Measurements from ENCODE around the gene BICRAL. TPM values are rescaled to one million over a fixed set of nuclear protein-coding genes. Genes with fewer than 3 reads are reported as not detected.
"Not testable (repeated sequence)": the region's sequence is repeated elsewhere in the genome, so short reads cannot be mapped to it uniquely, and the experiment has no call there.

The BICRAL gene
- polyA plus RNA-seq, 1 donor = 10.9 TPM

GRCh38 chr6:42790549-42791181, 8.8 kb downstream of the BICRAL start:
- DNase-seq (ENCODE audit: low read depth) = no peak

- no peak for DNase-seq (ENCODE audit: low read depth)
Observed at GRCh38 chr6:42791706-42792320, 10.0 kb downstream of the BICRAL start.

- no peak for DNase-seq (ENCODE audit: low read depth)
Observed at GRCh38 chr6:42795651-42796050, 13.8 kb downstream of the BICRAL start.

GRCh38 chr6:42796171-42796570, 14.3 kb downstream of the BICRAL start:
- no peak for DNase-seq (ENCODE audit: low read depth)

- DNase-seq (ENCODE audit: low read depth) = not testable (repeated sequence)
Observed at GRCh38 chr6:42797696-42798095, 15.8 kb downstream of the BICRAL start.

- DNase-seq (ENCODE audit: low read depth) = no peak
Observed at GRCh38 chr6:42805297-42805861, 23.5 kb downstream of the BICRAL start.

- not testable (repeated sequence) for DNase-seq (ENCODE audit: low read depth)
Observed at GRCh38 chr6:42806359-42806758, 24.5 kb downstream of the BICRAL start.

GRCh38 chr6:42808492-42809483, 26.9 kb downstream of the BICRAL start:
- DNase-seq (ENCODE audit: low read depth) = no peak

GRCh38 chr6:42813074-42813645, 31.3 kb downstream of the BICRAL start:
- no peak for DNase-seq (ENCODE audit: low read depth)

- no peak for DNase-seq (ENCODE audit: low read depth)
Observed at GRCh38 chr6:42813906-42814444, 32.1 kb downstream of the BICRAL start.

- not testable (repeated sequence) for DNase-seq (ENCODE audit: low read depth)
Observed at GRCh38 chr6:42815726-42816125, 33.9 kb downstream of the BICRAL start.

- no peak for DNase-seq (ENCODE audit: low read depth)
Observed at GRCh38 chr6:42817907-42818306, 36.1 kb downstream of the BICRAL start.

GRCh38 chr6:42818416-42818815, 36.6 kb downstream of the BICRAL start:
- DNase-seq (ENCODE audit: low read depth) = no peak

GRCh38 chr6:42818878-42819277, 37.0 kb downstream of the BICRAL start:
- no peak for DNase-seq (ENCODE audit: low read depth)

- no peak for DNase-seq (ENCODE audit: low read depth)
Observed at GRCh38 chr6:42819803-42820511, 38.1 kb downstream of the BICRAL start.

GRCh38 chr6:42820512-42821340, 38.9 kb downstream of the BICRAL start:
- peak; percentile 46 for DNase-seq (ENCODE audit: low read depth)

- DNase-seq (ENCODE audit: low read depth) = no peak
Observed at GRCh38 chr6:42821341-42821668, 39.5 kb downstream of the BICRAL start.

GRCh38 chr6:42821846-42822245, 40.0 kb downstream of the BICRAL start:
- no peak for DNase-seq (ENCODE audit: low read depth)

GRCh38 chr6:42829561-42830092, 47.8 kb downstream of the BICRAL start:
- no peak for DNase-seq (ENCODE audit: low read depth)

GRCh38 chr6:42831237-42831636, 49.4 kb downstream of the BICRAL start:
- DNase-seq (ENCODE audit: low read depth) = no peak
